ENCODE data around the gene SLCO3A1. TPM values are rescaled to one million over a fixed set of nuclear protein-coding genes. Genes with fewer than 3 reads are reported as not detected.
"Not testable (repeated sequence)": the region's sequence is repeated elsewhere in the genome, so short reads cannot be mapped to it uniquely, and the experiment has no call there.

The SLCO3A1 gene
- total RNA-seq, 1 donor from 2014 or later: 46.6 TPM

DNA sequence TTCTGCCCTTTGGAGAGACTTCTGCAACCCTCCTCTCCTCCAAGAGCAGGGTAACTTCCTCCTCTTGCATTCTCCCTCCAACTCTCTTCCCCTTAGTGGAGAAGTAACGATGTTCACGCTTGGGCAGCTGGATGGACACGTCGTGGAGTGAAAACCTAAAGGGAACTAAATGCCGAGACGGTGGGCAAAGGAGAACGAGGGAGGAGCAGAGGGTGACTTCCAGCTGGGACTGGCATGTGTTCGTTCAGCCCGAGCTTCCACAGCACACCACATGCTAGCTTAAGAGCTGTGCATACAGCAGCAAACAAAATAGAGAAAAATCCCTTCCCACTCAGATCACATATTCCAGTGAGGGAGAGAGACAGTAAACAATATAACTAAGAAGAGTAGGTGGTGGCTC lies 179.8 kb downstream of the SLCO3A1 start:
- DNase-seq: no peak
- ATAC-seq (ENCODE audit: poor library complexity): no peak
- intact Hi-C loops (cut with DNase I): no loop called here

DNA sequence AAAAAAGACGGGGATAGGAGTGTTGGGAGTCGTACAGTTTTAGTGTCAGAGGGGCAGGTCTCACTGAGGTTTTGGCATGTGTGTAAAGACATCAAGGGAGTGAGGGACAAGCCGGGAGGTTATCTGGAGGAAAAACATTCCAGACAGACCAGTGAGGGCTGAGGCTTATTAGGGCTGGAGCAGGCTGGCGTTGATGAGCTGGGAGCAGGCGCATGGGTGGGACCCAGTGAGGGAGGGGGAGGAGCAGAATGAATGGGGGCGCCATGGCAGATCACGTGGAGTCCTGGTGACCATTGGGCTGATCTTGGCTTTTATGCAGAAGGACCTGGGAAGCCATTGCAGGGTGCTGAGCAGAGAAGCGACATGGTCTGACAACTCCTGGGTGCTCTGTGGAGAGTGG lies 180.2 kb downstream of the SLCO3A1 start:
- intact Hi-C loops (cut with DNase I): no loop called here
- ATAC-seq (ENCODE audit: poor library complexity): peak; percentile 24
- DNase-seq: no peak

DNA sequence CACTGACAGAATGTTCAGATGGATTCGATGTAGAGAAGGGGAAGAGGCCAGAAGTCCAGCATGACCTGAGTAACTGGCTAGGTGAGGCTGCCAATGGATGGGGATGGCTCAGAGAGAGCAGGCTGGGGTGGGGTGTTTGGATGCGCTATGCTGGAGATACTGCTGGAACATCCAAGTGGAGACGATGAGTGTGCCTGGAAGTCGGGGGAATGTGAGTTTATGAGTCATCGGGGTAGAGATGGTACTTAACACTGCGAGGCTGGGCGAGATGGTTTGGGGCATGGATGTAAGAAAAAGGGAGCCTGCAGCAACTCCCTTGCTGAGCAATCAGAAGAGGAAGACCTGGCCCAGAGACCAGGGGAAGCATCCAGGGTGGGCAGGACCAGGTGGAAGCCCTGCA lies 180.7 kb downstream of the SLCO3A1 start:
- intact Hi-C loops (cut with DNase I): no loop called here
- DNase-seq (no peak), ATAC-seq (ENCODE audit: poor library complexity) (no peak)

DNA sequence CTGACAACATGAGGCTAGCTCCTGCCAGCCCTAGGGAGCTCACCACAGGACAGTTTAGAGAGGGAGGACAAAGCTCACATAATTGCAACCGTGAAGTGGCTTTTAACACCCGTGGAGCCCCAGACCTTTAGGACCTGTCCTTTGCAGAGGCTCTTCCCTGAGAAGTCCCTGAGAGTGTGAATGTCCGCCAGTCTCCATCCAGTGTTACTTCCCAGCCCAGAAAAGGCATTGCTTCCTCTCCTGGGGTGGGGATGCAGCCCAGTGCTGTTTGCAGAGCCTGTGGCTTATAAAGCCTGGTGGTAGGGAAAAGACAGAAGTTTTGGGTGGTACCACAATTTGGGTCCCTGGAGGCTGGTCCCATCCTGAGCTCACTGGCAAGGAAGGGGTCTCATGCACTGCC lies 182.0 kb downstream of the SLCO3A1 start:
- ATAC-seq (ENCODE audit: poor library complexity): peak; percentile 13
- intact Hi-C loops (cut with DNase I): no loop called here
- no peak for DNase-seq

DNA sequence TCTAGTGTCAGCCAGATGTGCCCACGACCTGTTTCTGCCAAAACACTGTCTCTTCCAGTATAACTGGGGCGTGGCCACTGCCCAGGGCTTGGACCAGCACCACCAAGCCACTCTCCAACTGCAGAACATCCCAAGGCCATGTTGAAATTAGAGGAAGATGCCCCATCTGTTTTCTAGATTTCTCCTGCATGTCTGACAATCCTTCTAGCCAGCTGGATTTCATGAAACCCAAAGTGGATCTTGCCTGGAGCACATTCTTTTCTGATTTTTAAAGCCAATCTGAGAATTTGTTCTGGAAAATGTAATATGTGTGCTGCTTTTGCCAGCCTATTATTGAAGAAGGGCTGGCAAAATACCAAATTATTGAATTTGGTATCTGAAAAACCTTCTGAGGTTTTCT lies 182.5 kb downstream of the SLCO3A1 start:
- ATAC-seq (ENCODE audit: poor library complexity) (no peak), DNase-seq (no peak)
- intact Hi-C loops (cut with DNase I): no loop called here

DNA sequence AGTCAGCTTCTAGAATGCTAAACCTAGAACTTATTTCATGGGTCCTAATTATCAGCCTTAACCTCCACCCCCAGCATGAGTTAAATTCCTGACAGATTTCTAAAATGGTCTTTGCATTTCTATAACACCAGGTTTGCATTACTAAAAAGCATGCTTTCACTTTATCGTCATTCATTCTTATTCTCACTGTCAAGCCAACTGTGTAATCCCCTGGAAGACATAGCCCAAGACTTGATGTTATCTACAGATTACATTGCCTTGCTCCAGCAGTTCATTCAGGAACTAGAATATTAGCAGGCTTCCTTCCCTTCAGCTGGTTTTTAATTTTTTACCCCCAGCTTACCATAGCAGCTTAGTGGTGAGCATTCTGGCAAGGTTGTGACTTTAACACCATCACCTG lies 184.0 kb downstream of the SLCO3A1 start:
- intact Hi-C loops (cut with DNase I): no loop called here
- DNase-seq (no peak), ATAC-seq (ENCODE audit: poor library complexity) (no peak)

DNA sequence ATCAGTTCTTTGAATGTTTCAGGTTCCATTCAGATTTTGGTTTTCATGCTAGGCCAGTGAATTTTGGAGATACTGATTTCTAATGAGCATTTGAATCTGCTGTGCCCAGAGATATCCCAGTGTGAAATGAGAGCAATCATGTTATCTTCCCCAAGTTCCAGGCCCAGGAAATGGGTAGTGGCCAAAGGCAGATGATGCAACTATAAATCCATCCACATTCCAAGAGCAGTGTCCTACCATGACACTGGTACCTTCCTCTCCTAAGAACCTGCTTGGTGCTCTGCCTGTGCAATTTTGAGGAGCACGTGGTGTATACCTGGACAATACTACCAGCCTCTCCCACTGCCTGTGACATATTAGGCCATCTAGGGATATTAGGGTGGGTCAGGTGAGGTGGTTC lies 186.8 kb downstream of the SLCO3A1 start:
- ATAC-seq (ENCODE audit: poor library complexity) (no peak), DNase-seq (no peak)
- intact Hi-C loops (cut with DNase I): no loop called here

DNA sequence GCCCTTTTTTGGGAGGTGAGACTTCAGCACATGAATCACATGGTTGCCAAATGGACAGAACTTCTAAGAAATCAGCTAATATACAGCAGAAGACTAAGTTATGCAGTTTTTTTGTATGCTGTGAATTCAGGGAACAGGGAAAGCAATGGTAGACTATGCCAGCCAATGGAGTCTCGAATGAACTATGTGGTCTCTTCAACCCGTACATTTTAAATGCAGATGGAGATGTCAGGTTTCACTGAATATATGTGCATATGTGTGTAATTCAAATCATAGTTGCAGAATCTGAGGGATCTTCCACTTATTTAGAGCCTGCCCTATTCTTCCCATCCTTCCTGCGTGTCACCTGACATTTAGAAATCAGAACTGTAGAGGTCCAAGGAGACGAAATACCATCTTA lies 187.9 kb downstream of the SLCO3A1 start:
- DNase-seq (no peak), ATAC-seq (ENCODE audit: poor library complexity) (no peak)
- intact Hi-C loops (cut with DNase I): no loop called here

DNA sequence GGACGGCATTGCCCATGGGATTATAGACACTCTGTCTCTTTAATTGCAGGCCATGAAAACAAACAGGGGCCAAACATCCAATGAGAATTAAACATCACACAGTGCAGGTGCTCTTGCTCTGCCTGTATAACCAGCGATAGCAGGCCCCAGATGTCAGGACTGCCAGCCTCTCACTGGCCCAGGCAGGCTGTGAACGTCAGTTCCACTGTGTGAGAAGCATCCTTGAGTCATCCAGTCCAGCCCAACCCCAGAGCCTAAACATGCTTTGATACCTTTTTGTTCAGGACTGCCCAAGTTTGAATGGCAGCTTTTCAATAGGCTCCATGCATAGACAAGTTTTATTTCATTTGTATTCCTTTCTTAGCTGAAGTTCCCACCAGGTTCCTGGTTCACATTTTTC lies 189.8 kb downstream of the SLCO3A1 start:
- ATAC-seq (ENCODE audit: poor library complexity): no peak
- DNase-seq: no peak
- intact Hi-C loops (cut with DNase I): no loop called here

DNA sequence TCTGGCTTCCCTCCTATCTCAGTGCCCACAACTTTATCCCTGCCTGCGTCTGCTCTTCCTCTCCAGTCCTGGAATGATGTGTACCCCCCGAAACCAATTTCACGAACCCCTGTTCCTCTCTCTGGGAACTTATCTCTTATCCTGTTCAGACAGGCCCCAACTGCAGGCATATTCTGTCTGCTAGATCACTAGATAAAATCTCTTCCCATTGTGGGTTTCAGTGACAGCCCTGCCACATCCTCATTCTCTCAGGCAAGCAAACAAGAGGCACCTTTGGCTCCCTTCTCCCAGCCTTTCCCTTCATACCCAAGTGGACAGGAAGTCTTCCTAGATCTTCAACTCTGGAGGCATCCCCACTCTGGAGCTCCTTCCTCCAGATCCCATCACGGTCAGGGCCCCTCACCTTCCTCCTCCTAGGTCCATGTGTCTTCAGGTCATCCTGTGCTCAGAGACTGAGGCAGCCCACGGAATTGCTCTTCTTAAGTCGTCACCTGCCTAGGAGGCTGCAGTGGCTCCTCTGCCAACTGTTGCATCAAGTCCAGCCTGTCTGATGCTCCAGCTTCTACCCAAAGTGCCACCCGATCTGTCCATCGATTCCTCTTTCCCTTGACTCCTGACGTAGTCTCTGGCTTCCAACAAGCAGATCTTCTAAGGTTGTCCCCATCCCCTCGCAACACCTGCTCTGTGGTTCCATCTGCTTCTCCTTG lies 190.8 kb downstream of the SLCO3A1 start:
- ATAC-seq (ENCODE audit: poor library complexity) (no peak), DNase-seq (no peak)

DNA sequence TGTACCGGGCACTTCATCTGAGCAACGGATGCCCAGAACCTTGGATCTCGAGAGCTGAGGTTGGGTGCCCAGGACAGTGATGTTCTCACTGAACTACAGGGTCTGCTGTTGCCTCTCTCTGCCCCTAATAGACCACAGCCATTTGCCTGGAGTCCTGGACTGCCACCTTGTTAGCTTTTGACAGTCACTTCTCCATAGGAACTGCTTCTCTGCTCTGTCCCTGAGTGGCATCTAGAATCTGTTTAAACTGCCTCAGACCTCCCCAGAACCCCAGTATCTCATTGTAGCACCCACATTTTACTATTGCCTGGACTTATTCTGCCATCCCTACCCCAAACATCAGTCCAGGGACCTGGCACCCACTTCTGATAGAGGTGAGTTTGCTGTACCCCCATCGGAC lies 194.4 kb downstream of the SLCO3A1 start:
- DNase-seq (no peak), ATAC-seq (ENCODE audit: poor library complexity) (no peak)
- intact Hi-C loops (cut with DNase I): no loop called here

More for the DNA sequence above, 190.8 kb downstream of the SLCO3A1 start:
- intact Hi-C loops (cut with DNase I): no loop called here

DNA sequence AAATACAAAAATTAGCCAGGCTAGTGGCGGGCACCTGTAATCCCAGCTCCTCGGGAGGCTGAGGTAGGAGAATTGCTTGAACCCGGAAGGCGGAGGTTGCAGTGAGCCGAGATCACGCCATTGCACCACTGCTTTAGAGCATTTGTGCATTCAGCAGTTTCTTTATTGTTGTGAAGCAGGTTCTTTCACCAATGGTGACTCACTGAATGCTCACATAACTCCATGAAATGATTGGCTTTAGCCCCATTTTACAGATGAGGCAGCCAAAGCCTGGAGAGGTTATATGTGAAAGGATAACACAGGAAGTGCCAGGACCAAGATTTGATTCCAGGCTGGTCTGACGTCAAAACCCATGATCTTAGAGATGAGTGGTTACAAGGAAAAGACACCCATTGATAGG lies 195.2 kb downstream of the SLCO3A1 start:
- DNase-seq (no peak), ATAC-seq (ENCODE audit: poor library complexity) (no peak)
- intact Hi-C loops (cut with DNase I): no loop called here

DNA sequence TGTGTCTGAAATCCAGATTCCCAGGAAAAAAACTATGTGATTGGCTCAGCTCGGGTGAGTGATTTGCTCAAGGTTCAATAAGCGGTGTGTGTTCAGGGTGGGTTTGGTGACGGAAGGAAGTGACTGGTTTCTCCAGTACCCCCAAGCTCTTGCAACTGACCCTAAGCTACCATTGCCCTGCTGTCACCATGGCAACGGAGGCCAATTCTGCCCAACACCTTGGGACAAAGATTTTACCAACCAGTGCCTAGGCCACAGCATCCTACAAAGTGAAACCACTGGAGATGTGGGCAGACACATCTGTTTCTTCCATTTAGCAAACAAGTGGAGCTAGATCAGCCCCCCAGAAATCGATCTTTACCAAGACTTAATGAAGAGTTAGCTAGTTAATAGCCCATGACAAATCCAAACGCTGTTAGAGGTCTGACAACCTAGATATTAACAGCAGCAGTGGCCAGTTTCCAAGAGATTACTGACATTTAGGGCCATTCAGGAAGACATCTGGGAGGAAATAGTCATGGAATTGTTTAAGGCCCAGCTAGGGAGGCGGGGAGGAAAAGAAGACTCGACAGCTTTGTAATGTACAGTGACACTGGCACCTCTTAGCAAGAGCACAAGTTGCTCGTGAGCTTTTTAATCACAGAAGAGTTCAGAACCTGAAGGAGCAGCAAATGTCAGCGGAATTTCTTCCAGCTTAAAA lies 195.9 kb downstream of the SLCO3A1 start:
- no peak for ATAC-seq (ENCODE audit: poor library complexity)
- intact Hi-C loops (cut with DNase I): no loop called here
- DNase-seq: no peak

DNA sequence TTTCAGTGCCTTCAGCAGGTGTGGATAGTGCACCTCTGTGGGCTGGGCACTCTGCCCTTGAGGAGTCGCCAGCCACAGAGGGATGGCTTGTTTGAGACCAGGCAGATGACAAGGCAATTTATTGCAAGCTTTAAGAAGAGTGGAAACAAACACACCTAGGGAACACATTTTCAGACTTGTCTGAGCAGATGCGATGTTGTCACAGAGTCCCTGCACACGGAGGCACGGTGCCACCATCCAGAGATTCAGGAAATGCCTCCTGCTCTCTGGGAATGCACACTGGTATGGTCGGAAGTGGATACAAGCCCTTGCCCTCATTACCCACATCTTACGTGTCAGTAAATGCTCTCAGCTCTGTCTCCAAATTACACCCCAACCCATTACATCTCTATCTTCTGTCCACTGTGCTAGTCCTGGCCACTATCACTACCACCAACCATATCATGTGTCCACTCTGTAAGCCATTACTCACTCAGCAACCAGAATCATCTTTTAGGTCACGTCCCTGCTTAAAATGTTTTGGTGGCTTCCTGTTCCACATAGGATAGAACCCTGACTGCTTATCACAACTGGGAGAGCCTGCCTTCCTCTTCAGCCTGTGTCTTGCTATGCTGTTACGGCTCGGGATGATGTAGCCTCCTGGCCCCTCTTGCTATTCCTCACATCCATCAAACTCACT lies 196.9 kb downstream of the SLCO3A1 start:
- no peak for ATAC-seq (ENCODE audit: poor library complexity)
- intact Hi-C loops (cut with DNase I): no loop called here
- DNase-seq: no peak

DNA sequence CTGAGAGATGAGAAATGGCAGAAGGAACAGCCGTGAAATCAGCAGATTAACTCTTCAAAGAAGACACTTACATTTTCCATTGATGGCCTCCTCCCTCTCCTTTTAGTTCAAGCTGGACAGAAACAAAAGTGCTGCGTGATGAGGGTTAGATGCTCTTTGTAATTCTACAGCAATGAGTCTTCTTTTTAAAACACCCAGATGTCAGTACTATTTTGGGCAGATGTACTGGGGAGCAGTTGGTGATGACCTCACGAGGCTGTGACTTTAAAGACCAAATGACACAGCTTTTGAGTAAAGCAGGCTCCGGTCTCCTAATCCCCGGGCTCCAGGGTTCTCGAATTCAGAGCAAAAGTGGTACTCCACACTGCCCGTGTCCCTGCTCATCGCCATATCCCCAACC lies 198.2 kb downstream of the SLCO3A1 start:
- ATAC-seq (ENCODE audit: poor library complexity): no peak
- intact Hi-C loops (cut with DNase I): no loop called here

DNA sequence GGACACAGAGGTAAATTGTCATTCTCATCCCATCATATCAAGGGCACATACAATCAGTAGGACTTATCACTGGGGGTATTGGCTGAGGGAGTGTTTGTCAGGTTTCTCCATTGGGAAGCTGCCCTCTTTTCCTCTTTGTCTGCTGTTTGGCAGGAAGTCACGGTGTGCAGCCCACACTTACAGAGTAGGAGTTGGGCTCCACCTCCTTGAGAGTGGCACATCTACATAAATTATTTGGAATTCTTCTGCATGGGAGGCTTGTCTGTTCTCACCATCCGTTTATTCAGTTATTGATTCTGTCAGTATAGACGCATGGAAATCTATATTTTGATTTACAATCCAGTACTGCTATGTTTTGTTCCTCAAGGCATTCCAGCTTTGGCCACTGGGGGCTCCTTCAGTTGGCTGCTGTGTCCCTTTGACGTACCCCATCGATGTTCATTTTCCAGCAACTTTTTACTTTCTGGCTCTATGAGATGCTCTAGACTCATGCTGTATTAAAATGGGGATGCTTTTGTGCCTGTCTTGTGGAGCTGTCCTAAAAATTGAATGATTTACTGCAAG lies 200.3 kb downstream of the SLCO3A1 start:
- ATAC-seq (ENCODE audit: poor library complexity) (no peak), DNase-seq (no peak)
- intact Hi-C loops (cut with DNase I): no loop called here

More for the DNA sequence above, 198.2 kb downstream of the SLCO3A1 start:
- no peak for DNase-seq

DNA sequence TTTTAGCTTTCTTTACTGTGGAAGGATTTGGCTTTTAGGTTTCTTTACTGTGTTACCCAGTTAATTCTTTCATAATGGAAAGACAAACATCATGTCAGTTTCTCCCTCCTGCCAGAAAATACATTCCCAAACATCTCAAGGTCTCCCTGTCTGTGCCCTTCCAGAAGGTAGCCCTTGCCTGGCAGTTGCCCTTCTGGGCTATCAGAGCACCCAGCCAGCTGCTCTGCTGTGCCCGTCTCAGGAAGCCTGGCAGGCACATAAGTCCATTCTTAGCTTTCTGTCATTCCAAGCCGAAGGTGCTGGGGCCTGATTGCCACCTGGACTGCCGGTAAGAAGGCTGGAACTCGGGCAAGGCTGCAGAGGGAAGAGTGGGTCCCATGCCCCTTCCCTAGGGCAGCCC lies 203.4 kb downstream of the SLCO3A1 start:
- DNase-seq (no peak), ATAC-seq (ENCODE audit: poor library complexity) (peak; percentile 36)
- intact Hi-C loops (cut with DNase I): no loop called here

DNA sequence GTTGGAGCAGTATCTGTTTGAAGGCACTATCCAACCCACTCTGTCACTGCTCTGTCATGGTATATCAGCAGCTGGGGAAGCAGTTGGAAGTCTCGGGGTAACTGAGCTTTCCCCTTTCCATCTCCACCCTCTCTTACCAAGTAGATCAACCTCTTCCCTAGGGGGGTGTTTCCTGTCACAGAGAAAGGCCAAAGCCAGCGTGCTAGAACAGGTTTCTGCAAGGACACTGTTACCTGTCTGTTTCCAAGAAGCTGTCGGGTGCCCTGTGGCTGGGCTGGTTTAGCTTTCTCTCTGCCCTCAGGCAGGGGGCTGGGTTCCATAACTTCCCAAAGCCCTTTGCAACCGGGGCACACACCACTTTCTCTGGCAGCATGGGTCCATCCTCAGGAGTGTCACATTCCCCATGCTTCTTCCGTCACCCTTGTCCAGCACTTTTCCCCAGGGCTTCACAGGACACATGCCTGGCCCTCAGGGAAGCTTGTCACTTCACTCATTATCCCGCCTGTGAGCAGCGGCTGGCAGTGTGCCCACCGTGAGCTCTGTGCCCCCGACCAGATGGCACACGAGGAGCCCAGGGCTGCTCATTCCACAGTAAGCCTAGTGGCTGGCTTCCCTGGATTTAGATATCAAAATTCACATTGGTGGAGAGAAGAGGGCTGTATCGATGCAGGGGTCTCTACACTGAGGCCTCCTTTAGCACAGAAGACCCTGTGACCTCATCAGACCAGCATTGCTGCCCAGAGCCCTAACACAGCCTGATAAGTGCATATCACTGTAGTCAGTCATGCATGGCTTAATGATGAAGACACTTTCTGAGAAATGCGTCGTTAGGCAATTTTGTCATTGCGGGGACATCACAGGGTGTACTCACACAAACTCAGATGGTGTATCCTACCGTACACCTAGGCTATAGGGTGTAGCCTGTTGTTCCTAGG lies 205.8 kb downstream of the SLCO3A1 start:
- DNase-seq (peak; percentile 66), ATAC-seq (ENCODE audit: poor library complexity) (peak; percentile 55)
- intact Hi-C loops (cut with DNase I): no loop called here

DNA sequence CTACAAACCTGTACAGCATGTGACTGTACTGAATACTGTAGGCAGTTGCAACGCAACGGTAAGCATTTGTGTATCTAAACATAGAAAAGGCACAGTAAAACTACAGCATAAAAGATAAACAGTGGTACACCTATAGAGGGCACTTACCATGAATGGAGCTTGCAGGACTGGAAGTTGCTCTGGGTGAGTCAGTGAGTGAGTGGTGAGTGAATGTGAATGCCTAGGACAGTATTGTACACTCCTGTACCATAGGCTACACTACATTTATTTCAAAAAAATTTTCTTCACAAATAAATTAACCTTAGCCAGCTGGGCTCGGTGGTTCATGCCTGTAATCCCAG lies 206.4 kb downstream of the SLCO3A1 start:
- intact Hi-C loops (cut with DNase I): loop anchor here (10.0 kb wide), 1 partner anchor 115 kb away; no protein-coding TSS in a partner anchor
- not testable (repeated sequence) for DNase-seq; ATAC-seq (ENCODE audit: poor library complexity)

Data from Right ventricle myocardium superior (tissue), 1 donor.